Mesenchymal stem cell (in vitro differentiated cells and primary cell): Measurements from ENCODE around the gene APP.

ENCODE experiments used
- DNase-seq: peaks from one replicate; pipeline ENCODE4 v3.0.0-alpha.2; 2013
- H2AFZ ChIP-seq: one replicate; pipeline ENCODE4 v1.6.1; 2013; ENCODE audit warnings: low read depth, mild to moderate bottlenecking, control low read depth, inconsistent platforms, low read length, moderate library complexity
- H2AK5ac ChIP-seq: 2 replicates; pipeline ENCODE4 v1.6.1; 2013; ENCODE audit warnings: low read length, moderate library complexity, mild to moderate bottlenecking, inconsistent platforms; ENCODE audit not compliant: severe bottlenecking
- H2BK120ac ChIP-seq: one replicate; pipeline ENCODE4 v1.6.1; 2013; ENCODE audit warnings: low read depth, mild to moderate bottlenecking, inconsistent platforms, low read length, moderate library complexity
- H2BK12ac ChIP-seq, 2 experiments: one replicate each; pipeline ENCODE4 v1.6.1; 2013; ENCODE audit warnings: inconsistent platforms in 2 of 2, low read length in 2 of 2, mild to moderate bottlenecking in 2 of 2, moderate library complexity in 2 of 2, control low read depth in 1 of 2
- H2BK15ac ChIP-seq: one replicate; pipeline ENCODE4 v1.6.1; 2013; ENCODE audit warnings: mild to moderate bottlenecking, low read depth, inconsistent platforms; ENCODE audit not compliant: poor library complexity, severe bottlenecking
- H2BK5ac ChIP-seq: 2 replicates; pipeline ENCODE4 v1.6.1; 2013; ENCODE audit warnings: low read depth, mild to moderate bottlenecking, low read length, control low read depth, inconsistent platforms; ENCODE audit not compliant: poor library complexity, severe bottlenecking
- H3K14ac ChIP-seq, 2 experiments: one replicate each; pipeline ENCODE4 v1.6.1; 2013; ENCODE audit warnings: inconsistent platforms in 2 of 2, low read length in 2 of 2, control low read depth in 1 of 2, mild to moderate bottlenecking in 1 of 2, moderate library complexity in 1 of 2
- H3K18ac ChIP-seq, 2 experiments: one replicate each; pipeline ENCODE4 v1.6.1; 2013; ENCODE audit warnings: inconsistent platforms in 2 of 2, low read length in 2 of 2, control low read depth in 1 of 2, low read depth in 1 of 2, mild to moderate bottlenecking in 1 of 2
- H3K23ac ChIP-seq, 2 experiments: one replicate each; pipeline ENCODE4 v1.6.1; 2013; ENCODE audit warnings: inconsistent platforms in 2 of 2, low read length in 2 of 2, mild to moderate bottlenecking in 2 of 2, moderate library complexity in 2 of 2, control low read depth in 1 of 2
- H3K27ac ChIP-seq: 2 replicates; pipeline ENCODE4 v1.5.1; 2013; ENCODE audit warnings: mild to moderate bottlenecking, moderate library complexity, low read length, control low read depth, inconsistent platforms; ENCODE audit not compliant: poor library complexity, severe bottlenecking
- H3K27me3 ChIP-seq, 2 experiments: 2 replicates each; pipeline versions ENCODE4 v1.6.1 to v1.7.0; 2013; ENCODE audit warnings: low read length in 2 of 2, mild to moderate bottlenecking in 2 of 2, moderate library complexity in 2 of 2, control low read depth in 1 of 2, inconsistent platforms in 1 of 2; ENCODE audit not compliant: control insufficient read depth in 1 of 2, insufficient read depth in 1 of 2
- H3K36me3 ChIP-seq, 2 experiments: 2 replicates each; pipeline versions ENCODE4 v1.6.1 to v1.7.0; 2013; ENCODE audit warnings: low read length in 2 of 2, control low read depth in 1 of 2, inconsistent platforms in 1 of 2, low read depth in 1 of 2, mild to moderate bottlenecking in 1 of 2; ENCODE audit not compliant: insufficient read depth in 2 of 2, control insufficient read depth in 1 of 2
- H3K4ac ChIP-seq, 2 experiments: one replicate each; pipeline ENCODE4 v1.6.1; 2013; ENCODE audit warnings: inconsistent platforms in 2 of 2, low read length in 2 of 2, mild to moderate bottlenecking in 2 of 2, moderate library complexity in 2 of 2, control low read depth in 1 of 2, low read depth in 1 of 2
- H3K4me1 ChIP-seq: 2 replicates; pipeline ENCODE4 v1.6.1; 2013; ENCODE audit warnings: low read depth, low read length, control low read depth; ENCODE audit not compliant: control insufficient read depth, insufficient read depth
- H3K4me2 ChIP-seq: 2 replicates; pipeline ENCODE4 v1.6.1; 2013; ENCODE audit warnings: low read length, mild to moderate bottlenecking, inconsistent platforms; ENCODE audit not compliant: poor library complexity, severe bottlenecking
- H3K4me3 ChIP-seq, 2 experiments: 2 replicates each; pipeline versions ENCODE4 v1.5.1 to v1.7.0; 2013; ENCODE audit warnings: low read length in 2 of 2, mild to moderate bottlenecking in 2 of 2, control low read depth in 1 of 2, low read depth in 1 of 2; ENCODE audit not compliant: insufficient read depth in 1 of 2
- H3K79me1 ChIP-seq: replicated peaks from 2 replicates; pipeline ENCODE4 v1.6.1; 2013; ENCODE audit warnings: mild to moderate bottlenecking, control low read depth, low read length, inconsistent platforms; ENCODE audit not compliant: poor library complexity, severe bottlenecking
- H3K9ac ChIP-seq: 2 replicates; pipeline ENCODE4 v1.7.0; 2013; ENCODE audit warnings: mild to moderate bottlenecking, low read length, moderate library complexity
- H3K9me3 ChIP-seq: 2 replicates; pipeline ENCODE4 v1.7.0; 2013; ENCODE audit warnings: mild to moderate bottlenecking, low read length; ENCODE audit not compliant: control insufficient read depth
- H4K8ac ChIP-seq: one replicate; pipeline ENCODE4 v1.6.1; 2013; ENCODE audit warnings: inconsistent platforms, mild to moderate bottlenecking, low read length, moderate library complexity
- H4K91ac ChIP-seq: one replicate; pipeline ENCODE4 v1.6.1; 2013; ENCODE audit warnings: mild to moderate bottlenecking, low read length, inconsistent platforms
- WGBS: methylation state at CpG from one replicate; pipeline ENCODE4 v1.1.7; 2013; ENCODE audit warnings: mixed read lengths; 5-methylcytosine and 5-hydroxymethylcytosine counted together

Gene APP

DNA sequence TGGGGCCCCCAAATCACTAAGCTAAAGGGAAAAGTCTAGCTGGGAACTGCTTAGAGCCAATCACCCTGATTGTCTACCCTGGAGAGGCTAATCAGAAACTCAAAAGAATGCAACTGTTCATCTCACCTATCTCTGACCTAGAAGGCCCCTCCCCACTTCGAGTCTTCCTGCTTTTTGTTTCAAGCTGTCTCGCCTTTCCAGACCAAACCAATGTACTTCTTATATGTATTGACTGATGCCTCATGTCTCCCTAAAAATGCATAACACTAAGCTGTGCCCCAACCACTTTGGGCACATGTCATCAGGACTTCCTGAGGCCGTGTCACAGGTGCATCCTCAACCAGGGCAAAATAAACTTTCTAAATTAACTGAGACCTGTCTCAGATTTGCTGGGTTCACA is 209.5 kb downstream of the APP start:
- peak overlapping the region in 1 of 2 experiments; percentile 52 for H3K23ac ChIP-seq
- H3K4ac ChIP-seq: no peak overlapping the region
- H3K27ac ChIP-seq: no peak overlapping the region
- H3K4me2 ChIP-seq: no peak overlapping the region
- no peaks in the 10 kb centered on the region for H3K27me3 ChIP-seq
- peaks cover 3% of the 10 kb centered on the region for H3K4me1 ChIP-seq
- no peak overlapping the region for H3K9ac ChIP-seq
- H2BK12ac ChIP-seq: no peak overlapping the region
- H3K4me3 ChIP-seq: no peak overlapping the region
- H3K79me1 ChIP-seq: peaks cover 12% of the 10 kb centered on the region
- H3K36me3 ChIP-seq: peaks cover 3 to 39% of the 10 kb centered on the region in 2 experiments
- no peaks in the 10 kb centered on the region for H3K9me3 ChIP-seq
- H3K18ac ChIP-seq: no peak overlapping the region
- DNase-seq: no peak
- H2BK5ac ChIP-seq: no peak overlapping the region
- no peak overlapping the region for H2BK15ac ChIP-seq
- no peak overlapping the region for H2AFZ ChIP-seq
- no peak overlapping the region for H4K8ac ChIP-seq
- no peak overlapping the region for H2AK5ac ChIP-seq
- no peak overlapping the region for H3K14ac ChIP-seq
- H4K91ac ChIP-seq: no peak overlapping the region
- no peak overlapping the region for H2BK120ac ChIP-seq
- 68% methylated on average over 3 of the region's 3 CpGs for WGBS

DNA sequence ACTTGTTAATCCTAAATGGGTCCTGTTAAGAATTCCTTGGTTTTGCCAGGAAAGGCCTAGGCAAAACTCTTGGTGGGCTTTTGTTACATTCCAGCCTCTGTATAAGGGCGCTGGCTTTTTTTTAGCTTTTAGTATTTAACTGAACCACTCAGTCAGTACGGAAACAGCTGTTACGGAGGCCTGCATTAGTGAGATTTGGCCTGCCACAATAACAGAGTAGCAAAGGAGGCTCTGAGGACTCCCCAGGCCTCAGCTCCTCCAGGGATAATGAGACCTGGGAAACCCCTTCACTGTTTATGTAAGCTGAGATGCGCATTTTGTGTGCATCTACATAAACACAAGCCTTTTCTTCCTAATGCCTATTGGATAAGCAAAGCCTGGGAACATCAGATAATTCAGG is 210.2 kb downstream of the APP start:
- Histone ChIP-seq H3K36me3 (peaks cover 7 to 39% of the 10 kb centered on the region in 2 experiments), H3K14ac (no peak overlapping the region), H3K4me1 (peaks cover 3% of the 10 kb centered on the region), H2BK120ac (no peak overlapping the region), H3K9ac (no peak overlapping the region), H3K27ac (no peak overlapping the region), H3K4me3 (no peak overlapping the region), H3K18ac (no peak overlapping the region), H3K79me1 (peaks cover 13% of the 10 kb centered on the region), H2BK5ac (no peak overlapping the region), H3K23ac (no peak overlapping the region), H3K4ac (no peak overlapping the region), H2AK5ac (no peak overlapping the region), H3K27me3 (no peaks in the 10 kb centered on the region), H2BK12ac (no peak overlapping the region), H4K91ac (no peak overlapping the region), H4K8ac (no peak overlapping the region), H3K4me2 (no peak overlapping the region), H2BK15ac (no peak overlapping the region), H2AFZ (no peak overlapping the region), H3K9me3 (no peaks in the 10 kb centered on the region)
- DNase-seq: peak; percentile 22
- 65% methylated on average over 3 of the region's 4 CpGs for WGBS

DNA sequence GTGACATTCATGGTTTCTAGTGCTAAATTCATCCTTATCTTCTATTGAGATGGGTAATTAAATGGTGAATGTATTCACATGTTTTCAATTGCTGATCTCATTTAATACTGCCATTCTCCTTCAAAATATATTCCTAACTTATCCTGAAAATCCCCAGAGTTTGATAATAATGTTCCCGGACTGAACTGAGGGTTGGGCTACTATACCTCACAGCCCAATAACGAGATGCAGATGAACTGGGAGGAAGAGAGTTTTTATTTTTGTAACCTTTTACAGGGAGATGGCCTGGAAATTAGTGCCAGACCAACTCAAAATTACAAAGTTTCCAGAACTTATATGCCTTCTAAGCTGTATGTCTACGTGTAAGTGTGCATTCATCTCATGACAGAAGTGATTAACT is 210.8 kb downstream of the APP start:
- Histone ChIP-seq H3K4me1 (peaks cover 3% of the 10 kb centered on the region), H3K4me2 (no peak overlapping the region), H3K79me1 (peaks cover 11% of the 10 kb centered on the region), H3K4me3 (no peak overlapping the region), H4K91ac (no peak overlapping the region), H2AFZ (no peak overlapping the region), H3K36me3 (peaks cover 8 to 39% of the 10 kb centered on the region in 2 experiments), H2BK15ac (no peak overlapping the region), H4K8ac (no peak overlapping the region), H3K23ac (no peak overlapping the region), H2BK5ac (no peak overlapping the region), H3K27ac (no peak overlapping the region), H2BK12ac (no peak overlapping the region), H3K14ac (no peak overlapping the region), H3K4ac (no peak overlapping the region), H3K18ac (no peak overlapping the region), H3K9me3 (no peaks in the 10 kb centered on the region), H3K9ac (no peak overlapping the region), H3K27me3 (no peaks in the 10 kb centered on the region), H2AK5ac (no peak overlapping the region), H2BK120ac (no peak overlapping the region)
- WGBS: 80% methylated on average over 1 of the region's 3 CpGs
- no peak for DNase-seq

DNA sequence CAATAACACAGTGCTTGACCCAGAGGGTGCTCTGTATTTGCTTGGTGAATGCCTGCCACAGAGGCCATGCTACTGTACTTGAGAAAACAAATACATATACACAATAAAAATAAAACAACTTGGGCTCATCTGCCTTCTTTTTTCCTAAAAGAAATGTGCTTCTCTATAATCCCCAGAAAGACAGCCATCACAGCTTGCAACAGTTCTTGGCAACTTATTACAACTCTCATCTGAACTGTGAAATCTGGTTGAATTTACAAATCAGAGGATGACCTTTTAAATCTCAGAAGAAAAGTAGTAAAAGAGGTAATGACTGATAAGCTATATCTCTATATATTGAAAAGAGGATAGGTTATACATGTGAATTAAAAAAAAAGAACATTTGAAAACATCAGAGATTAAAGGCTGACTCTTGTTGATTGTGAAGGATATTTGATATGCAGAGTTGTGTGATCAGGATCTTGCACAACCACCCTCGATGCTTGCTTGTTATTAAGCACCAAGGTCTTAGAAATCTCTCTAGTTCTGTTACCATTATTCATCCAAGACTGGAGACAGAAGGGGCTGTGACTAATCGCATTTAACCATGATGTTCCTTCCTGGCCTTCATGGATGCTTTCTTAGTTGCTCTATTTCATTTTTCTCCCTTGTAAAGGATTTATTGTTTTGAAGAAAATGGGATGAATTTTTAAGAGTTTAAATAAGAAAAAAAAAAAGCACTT is 213.4 kb downstream of the APP start:
- 44% methylated on average over 1 of the region's 2 CpGs for WGBS
- Histone ChIP-seq H3K79me1 (peaks cover 12% of the 10 kb centered on the region), H2BK120ac (no peak overlapping the region), H3K27ac (no peak overlapping the region), H3K18ac (no peak overlapping the region), H3K23ac (no peak overlapping the region), H2BK5ac (no peak overlapping the region), H2AK5ac (no peak overlapping the region), H3K4me3 (no peak overlapping the region), H3K4me2 (no peak overlapping the region), H2BK12ac (no peak overlapping the region), H3K9ac (peak overlapping the region; percentile 55), H3K9me3 (no peaks in the 10 kb centered on the region), H2AFZ (no peak overlapping the region), H3K27me3 (no peaks in the 10 kb centered on the region), H4K91ac (no peak overlapping the region), H3K4ac (no peak overlapping the region), H3K36me3 (peaks cover 10 to 53% of the 10 kb centered on the region in 2 experiments), H3K14ac (no peak overlapping the region), H4K8ac (no peak overlapping the region), H3K4me1 (no peaks in the 10 kb centered on the region), H2BK15ac (no peak overlapping the region)
- DNase-seq: peak; percentile 52
